ENCODE results near the gene NOTCH2. TPM values are rescaled to one million over a fixed set of nuclear protein-coding genes. Genes with fewer than 3 reads are reported as not detected.
A peak's percentile ranks its signal among the peaks of the same experiment; 100 is the strongest.

NOTCH2 gene
- total RNA-seq, 3 donors from 2014 or later (not counting 1 experiment from before 2014, with no cell fraction given) = 74.7 to 136 (median 97.4) TPM

DNA sequence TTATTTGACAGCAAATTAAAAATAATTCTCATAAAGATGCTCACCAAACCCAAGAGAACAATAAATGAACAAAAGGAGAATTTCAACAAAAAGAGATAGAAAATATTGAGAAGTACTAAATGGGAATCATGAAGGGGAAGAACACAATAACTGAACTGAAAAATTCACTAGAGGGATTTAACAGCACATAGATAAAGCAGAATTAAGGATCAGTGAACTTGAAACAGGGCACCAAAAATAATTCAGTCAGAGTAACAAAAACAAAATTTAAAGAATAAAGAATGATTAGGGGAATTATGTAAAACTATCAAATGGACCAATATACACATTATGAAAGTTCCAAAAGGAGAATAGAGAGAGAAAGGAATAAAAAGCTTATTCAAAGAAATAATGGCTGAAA lies 181.0 kb downstream of the NOTCH2 start:
- no peak overlapping the region for H3K4me3 ChIP-seq (ENCODE audit: low read length)
- ATAC-seq = no peak
- Mint-ChIP-seq H3K4me3 (no peak overlapping the region), H3K36me3 (peaks cover 17% of the 10 kb centered on the region), H3K4me1 (no peaks in the 10 kb centered on the region), H3K9me3 (peaks cover 5% of the 10 kb centered on the region in 2 donors), H3K27me3 (ENCODE audit: low read depth in 2 of 2) (peaks cover 2 to 26% of the 10 kb centered on the region in 2 donors), H3K27ac (no peak overlapping the region)
- intact Hi-C loops (cut with micrococcal nuclease) = no loop called here
- no peaks in the 10 kb centered on the region for H3K4me1 ChIP-seq (ENCODE audit: control insufficient read depth, insufficient read depth, low read length)
- H3K36me3 ChIP-seq (ENCODE audit: control insufficient read depth, insufficient read depth, low read length) = no peaks in the 10 kb centered on the region
- H3K27me3 ChIP-seq (ENCODE audit: control insufficient read depth, insufficient read depth, low read length) = no peaks in the 10 kb centered on the region
- no peaks in the 10 kb centered on the region for H3K9me3 ChIP-seq (ENCODE audit: control insufficient read depth, insufficient read depth, low read length)
- no peak for TF ChIP-seq CTCF (IDR thresholded peaks at IDR 0.05)
- H3K27ac ChIP-seq (ENCODE audit: low read length) = no peak overlapping the region
- no peak for DNase-seq

- Histone ChIP-seq H3K4me1 (ENCODE audit: control insufficient read depth, insufficient read depth, low read length) (no peaks in the 10 kb centered on the region), H3K4me3 (ENCODE audit: low read length) (no peak overlapping the region), H3K36me3 (ENCODE audit: control insufficient read depth, insufficient read depth, low read length) (no peaks in the 10 kb centered on the region), H3K27me3 (ENCODE audit: control insufficient read depth, insufficient read depth, low read length) (no peaks in the 10 kb centered on the region), H3K9me3 (ENCODE audit: control insufficient read depth, insufficient read depth, low read length) (no peaks in the 10 kb centered on the region), H3K27ac (ENCODE audit: low read length) (no peak overlapping the region)
- Mint-ChIP-seq H3K27me3 (ENCODE audit: low read depth in 2 of 2) (peaks cover 2 to 26% of the 10 kb centered on the region in 2 donors), H3K36me3 (peaks cover 17% of the 10 kb centered on the region), H3K9me3 (peaks cover 5% of the 10 kb centered on the region in 2 donors), H3K4me1 (no peaks in the 10 kb centered on the region), H3K4me3 (no peak overlapping the region), H3K27ac (no peak overlapping the region)
- DNase-seq = no peak
- TF ChIP-seq CTCF (IDR thresholded peaks at IDR 0.05) = no peak
- no peak for ATAC-seq
- intact Hi-C loops (cut with micrococcal nuclease) = no loop called here
Measured at GRCh38 chr1:119887427-119887826, 182.0 kb downstream of the NOTCH2 start.

DNA sequence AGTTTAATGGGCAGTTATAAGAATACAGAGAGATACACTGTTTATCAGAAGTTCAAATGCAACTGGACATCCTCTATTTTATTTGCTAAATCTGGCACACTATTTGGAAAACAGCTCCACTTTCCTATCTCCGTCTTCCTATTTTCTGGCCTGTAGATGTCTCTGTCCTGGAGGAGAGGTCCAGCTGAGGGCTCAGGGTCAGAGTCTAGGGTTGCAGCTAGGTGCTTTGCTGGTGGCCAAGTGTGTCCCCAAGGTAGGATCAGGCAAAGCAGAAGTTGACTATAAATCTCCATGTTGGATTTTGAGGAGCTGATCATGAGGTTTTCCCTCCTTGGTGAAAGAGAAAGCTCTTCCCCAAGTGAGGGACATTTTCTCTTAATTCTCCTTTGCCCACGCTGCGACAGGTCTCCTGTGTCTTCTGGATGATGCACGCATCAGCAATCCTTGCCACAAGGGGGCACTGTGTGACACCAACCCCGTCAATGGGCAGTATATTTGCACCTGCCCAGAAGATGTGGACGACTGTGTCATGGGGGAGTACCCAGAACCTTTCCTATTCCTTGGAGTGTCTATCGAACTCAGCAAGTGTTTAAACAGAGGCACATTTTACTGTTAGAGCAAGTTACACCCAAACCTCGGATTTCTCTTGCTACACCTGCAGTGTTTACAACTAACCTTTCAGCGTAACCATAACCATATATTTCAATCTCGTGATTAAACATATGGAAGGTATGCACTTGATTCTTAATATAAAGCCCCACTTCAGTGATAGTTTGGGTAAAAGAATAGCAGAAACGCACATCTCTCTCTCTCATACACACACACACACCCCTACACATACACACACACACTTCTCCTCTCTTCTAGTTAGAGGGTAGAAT lies 183.3 kb downstream of the NOTCH2 start:
- intact Hi-C loops (cut with micrococcal nuclease) = no loop called here

More for the DNA sequence above, 183.3 kb downstream of the NOTCH2 start:
- ATAC-seq (peak; percentile 63 to 86 (median 72)), DNase-seq (peak; percentile 40 to 70)
- peaks cover 17% of the 10 kb centered on the region for H3K36me3 Mint-ChIP-seq
- H3K9me3 Mint-ChIP-seq = peaks cover 5% of the 10 kb centered on the region in 2 donors
- no peak overlapping the region for H3K4me3 Mint-ChIP-seq
- WGBS (ENCODE audit: insufficient coverage) = 67% methylated on average over 9 of the region's 11 CpGs
- Histone ChIP-seq H3K36me3 (ENCODE audit: control insufficient read depth, insufficient read depth, low read length) (no peaks in the 10 kb centered on the region), H3K27ac (ENCODE audit: low read length) (no peak overlapping the region), H3K4me3 (ENCODE audit: low read length) (no peak overlapping the region), H3K9me3 (ENCODE audit: control insufficient read depth, insufficient read depth, low read length) (no peaks in the 10 kb centered on the region), H3K4me1 (ENCODE audit: control insufficient read depth, insufficient read depth, low read length) (no peaks in the 10 kb centered on the region), H3K27me3 (ENCODE audit: control insufficient read depth, insufficient read depth, low read length) (no peaks in the 10 kb centered on the region)
- H3K4me1 Mint-ChIP-seq = no peaks in the 10 kb centered on the region
- peaks cover 2 to 19% of the 10 kb centered on the region in 2 donors for H3K27me3 Mint-ChIP-seq (ENCODE audit: low read depth in 2 of 2)
- no peak overlapping the region for H3K27ac Mint-ChIP-seq
- TF ChIP-seq CTCF (IDR thresholded peaks at IDR 0.05) = peak; percentile 79
